ENCODE measurements around the gene CITED2.

CITED2 gene

DNA sequence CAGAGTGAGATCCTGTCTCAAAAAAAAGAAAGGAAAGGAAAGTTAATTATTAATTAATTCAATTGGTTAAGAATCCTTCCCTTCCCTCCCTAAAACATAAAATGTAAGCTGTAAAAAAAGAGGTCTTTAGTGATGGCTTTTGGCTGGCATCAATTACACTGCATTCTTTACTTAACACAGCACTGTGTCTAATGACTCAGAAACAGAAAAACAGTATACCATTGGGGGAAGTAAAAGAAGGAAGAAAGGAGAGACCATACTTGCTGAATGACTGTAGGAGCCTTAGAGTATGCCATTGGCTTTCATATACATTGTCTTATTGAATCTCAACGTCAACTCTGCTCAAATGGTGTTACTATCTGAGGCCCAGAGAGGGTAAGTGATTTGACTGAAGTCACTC lies 18.3 kb upstream of the CITED2 start:
- no peak overlapping the region for H2BK120ac ChIP-seq (ENCODE audit: insufficient read depth, low read length, poor library complexity)
- no peak overlapping the region for H3K23ac ChIP-seq (ENCODE audit: low read length)
- H3K4me3 ChIP-seq (ENCODE audit: low read depth, low read length), result no peak overlapping the region
- no peaks in the 10 kb centered on the region for H3K36me3 ChIP-seq (ENCODE audit: control insufficient read depth in 1 of 2, insufficient read depth in 2 of 2, low read length in 2 of 2)
- no peaks in the 10 kb centered on the region for H3K79me2 ChIP-seq (ENCODE audit: control insufficient read depth, insufficient read depth, low read length, poor library complexity)
- no peak overlapping the region for H3K27ac ChIP-seq (ENCODE audit: low read depth, low read length)
- peak in 1 of 2 donors; percentile 35 for DNase-seq
- no peak overlapping the region for H4K91ac ChIP-seq (ENCODE audit: low read depth, low read length)
- no peak overlapping the region for H3K14ac ChIP-seq (ENCODE audit: low read length)
- peaks cover 4% of the 10 kb centered on the region for H3K79me1 ChIP-seq (ENCODE audit: low read length)
- H4K8ac ChIP-seq (ENCODE audit: low read depth, low read length), result no peak overlapping the region
- no peak overlapping the region for H4K12ac ChIP-seq (ENCODE audit: low read depth, low read length)
- H2AK5ac ChIP-seq (ENCODE audit: low read length), result no peak overlapping the region
- no peak overlapping the region for H3K4me2 ChIP-seq (ENCODE audit: low read length)
- H3K9ac ChIP-seq (ENCODE audit: low read length), result no peak overlapping the region
- no peaks in the 10 kb centered on the region for H3K9me3 ChIP-seq (ENCODE audit: insufficient read depth, low read depth, low read length)
- no peaks in the 10 kb centered on the region for H3K27me3 ChIP-seq (ENCODE audit: insufficient read depth, low read length)
- no CpG with 5 or more reads among the region's 1 CpG for WGBS (ENCODE audit: extremely low coverage, insufficient coverage, insufficient read length)
- no peak overlapping the region for H3K4ac ChIP-seq (ENCODE audit: low read depth, low read length)
- H2AFZ ChIP-seq (ENCODE audit: insufficient read depth, low read length, poor library complexity), result no peak overlapping the region
- H3K18ac ChIP-seq (ENCODE audit: low read length), result no peak overlapping the region
- H3K4me1 ChIP-seq (ENCODE audit: control insufficient read depth in 1 of 2, insufficient read depth in 2 of 2, low read length in 2 of 2), result no peaks in the 10 kb centered on the region
- H2BK5ac ChIP-seq (ENCODE audit: low read depth, low read length, poor library complexity), result no peak overlapping the region
- H2BK12ac ChIP-seq (ENCODE audit: low read length), result no peak overlapping the region

DNA sequence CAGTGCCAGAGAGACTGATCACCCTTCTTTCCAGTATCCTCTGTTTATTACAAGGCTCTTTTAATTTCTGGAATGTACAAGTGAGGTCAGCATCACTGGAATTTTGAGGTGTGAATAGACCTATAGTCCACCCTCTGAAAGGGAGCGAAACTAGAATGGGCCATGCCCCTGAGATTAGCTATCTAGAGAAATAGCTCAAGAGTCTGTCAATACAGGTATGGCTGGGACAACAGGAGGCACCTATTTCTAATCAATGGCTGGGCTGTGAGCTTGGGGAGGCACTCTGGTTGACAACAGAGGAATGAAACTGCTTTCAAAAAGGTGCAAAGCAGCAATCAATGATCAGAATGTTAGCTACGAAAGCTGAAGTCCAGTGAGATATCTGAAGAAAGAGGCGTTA lies 17.3 kb upstream of the CITED2 start:
- Histone ChIP-seq H3K4me3 (ENCODE audit: low read depth, low read length) (no peak overlapping the region), H3K4me2 (ENCODE audit: low read length) (no peak overlapping the region), H3K79me2 (ENCODE audit: control insufficient read depth, insufficient read depth, low read length, poor library complexity) (no peaks in the 10 kb centered on the region), H2BK120ac (ENCODE audit: insufficient read depth, low read length, poor library complexity) (peak overlapping the region; percentile 63), H3K27ac (ENCODE audit: low read depth, low read length) (no peak overlapping the region), H3K9ac (ENCODE audit: low read length) (no peak overlapping the region), H4K12ac (ENCODE audit: low read depth, low read length) (no peak overlapping the region), H3K36me3 (ENCODE audit: control insufficient read depth in 1 of 2, insufficient read depth in 2 of 2, low read length in 2 of 2) (no peaks in the 10 kb centered on the region), H2BK12ac (ENCODE audit: low read length) (no peak overlapping the region), H3K4me1 (ENCODE audit: control insufficient read depth in 1 of 2, insufficient read depth in 2 of 2, low read length in 2 of 2) (no peaks in the 10 kb centered on the region), H4K8ac (ENCODE audit: low read depth, low read length) (no peak overlapping the region), H2BK5ac (ENCODE audit: low read depth, low read length, poor library complexity) (no peak overlapping the region), H3K18ac (ENCODE audit: low read length) (no peak overlapping the region), H3K23ac (ENCODE audit: low read length) (no peak overlapping the region), H2AFZ (ENCODE audit: insufficient read depth, low read length, poor library complexity) (no peak overlapping the region), H3K14ac (ENCODE audit: low read length) (no peak overlapping the region), H3K4ac (ENCODE audit: low read depth, low read length) (no peak overlapping the region), H2AK5ac (ENCODE audit: low read length) (no peak overlapping the region), H4K91ac (ENCODE audit: low read depth, low read length) (no peak overlapping the region), H3K79me1 (ENCODE audit: low read length) (peaks cover 4% of the 10 kb centered on the region), H3K27me3 (ENCODE audit: insufficient read depth, low read length) (no peaks in the 10 kb centered on the region), H3K9me3 (ENCODE audit: insufficient read depth, low read depth, low read length) (no peaks in the 10 kb centered on the region)
- no CpG with 5 or more reads among the region's 3 CpGs for WGBS (ENCODE audit: extremely low coverage, insufficient coverage, insufficient read length)
- DNase-seq, result no peak

DNA sequence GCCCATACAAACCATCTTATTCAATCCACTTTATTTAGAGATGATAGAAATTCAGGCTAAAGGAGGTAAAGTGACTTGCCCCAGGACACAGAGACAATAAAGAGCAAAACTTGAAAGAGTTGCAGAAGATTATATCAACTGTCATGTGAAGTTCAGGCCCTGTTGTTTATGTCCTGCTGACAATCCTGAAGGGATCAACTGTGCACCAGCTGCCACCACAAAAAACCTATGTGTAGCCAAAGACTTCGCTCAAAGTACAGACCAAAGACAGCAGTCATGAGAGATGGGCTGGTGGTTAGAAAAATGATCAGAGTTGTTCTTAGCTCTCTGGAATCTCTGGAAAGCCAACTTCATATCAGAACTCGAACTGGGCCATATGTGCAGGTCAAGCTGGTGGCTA lies 16.0 kb upstream of the CITED2 start:
- no peak overlapping the region for H4K8ac ChIP-seq (ENCODE audit: low read depth, low read length)
- WGBS (ENCODE audit: extremely low coverage, insufficient coverage, insufficient read length), result no CpG with 5 or more reads among the region's 2 CpGs
- H3K4me2 ChIP-seq (ENCODE audit: low read length), result no peak overlapping the region
- H3K79me1 ChIP-seq (ENCODE audit: low read length), result peaks cover 4% of the 10 kb centered on the region
- peaks cover 0 to 2% of the 10 kb centered on the region in 2 experiments for H3K4me1 ChIP-seq (ENCODE audit: control insufficient read depth in 1 of 2, insufficient read depth in 2 of 2, low read length in 2 of 2)
- H4K12ac ChIP-seq (ENCODE audit: low read depth, low read length), result no peak overlapping the region
- DNase-seq, result no peak
- no peak overlapping the region for H2AFZ ChIP-seq (ENCODE audit: insufficient read depth, low read length, poor library complexity)
- H3K79me2 ChIP-seq (ENCODE audit: control insufficient read depth, insufficient read depth, low read length, poor library complexity), result no peaks in the 10 kb centered on the region
- no peak overlapping the region for H2BK120ac ChIP-seq (ENCODE audit: insufficient read depth, low read length, poor library complexity)
- no peak overlapping the region for H4K91ac ChIP-seq (ENCODE audit: low read depth, low read length)
- H3K27me3 ChIP-seq (ENCODE audit: insufficient read depth, low read length), result no peaks in the 10 kb centered on the region
- H2AK5ac ChIP-seq (ENCODE audit: low read length), result no peak overlapping the region
- H3K9ac ChIP-seq (ENCODE audit: low read length), result no peak overlapping the region
- H3K4me3 ChIP-seq (ENCODE audit: low read depth, low read length), result no peak overlapping the region
- no peak overlapping the region for H2BK5ac ChIP-seq (ENCODE audit: low read depth, low read length, poor library complexity)
- no peak overlapping the region for H3K4ac ChIP-seq (ENCODE audit: low read depth, low read length)
- no peaks in the 10 kb centered on the region for H3K9me3 ChIP-seq (ENCODE audit: insufficient read depth, low read depth, low read length)
- no peaks in the 10 kb centered on the region for H3K36me3 ChIP-seq (ENCODE audit: control insufficient read depth in 1 of 2, insufficient read depth in 2 of 2, low read length in 2 of 2)
- H3K14ac ChIP-seq (ENCODE audit: low read length), result no peak overlapping the region
- H3K27ac ChIP-seq (ENCODE audit: low read depth, low read length), result no peak overlapping the region
- H3K18ac ChIP-seq (ENCODE audit: low read length), result no peak overlapping the region
- H2BK12ac ChIP-seq (ENCODE audit: low read length), result no peak overlapping the region
- H3K23ac ChIP-seq (ENCODE audit: low read length), result no peak overlapping the region

DNA sequence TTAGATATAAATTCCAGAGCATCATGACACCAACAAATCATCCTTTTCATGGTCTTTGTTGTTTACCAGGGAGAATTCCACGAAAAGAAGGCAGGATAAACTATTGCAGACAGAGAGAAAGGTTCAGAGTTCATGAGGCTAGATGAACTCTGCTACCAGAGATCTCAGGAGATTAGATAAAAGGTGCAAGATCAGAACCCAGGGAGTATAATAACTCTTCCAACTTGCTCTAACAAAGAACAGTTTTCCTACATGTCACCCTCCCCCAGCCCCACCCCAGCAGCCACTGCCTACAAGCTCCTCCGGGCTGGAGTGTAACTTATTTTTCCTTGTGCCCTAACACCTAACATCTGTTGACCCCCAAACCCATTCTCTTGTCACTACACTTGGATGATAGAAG lies 13.9 kb upstream of the CITED2 start:
- Histone ChIP-seq H4K8ac (ENCODE audit: low read depth, low read length) (no peak overlapping the region), H3K4me3 (ENCODE audit: low read depth, low read length) (no peak overlapping the region), H3K4me2 (ENCODE audit: low read length) (no peak overlapping the region), H2BK12ac (ENCODE audit: low read length) (no peak overlapping the region), H3K9me3 (ENCODE audit: insufficient read depth, low read depth, low read length) (no peaks in the 10 kb centered on the region), H2AFZ (ENCODE audit: insufficient read depth, low read length, poor library complexity) (no peak overlapping the region), H3K27ac (ENCODE audit: low read depth, low read length) (no peak overlapping the region), H3K36me3 (ENCODE audit: control insufficient read depth in 1 of 2, insufficient read depth in 2 of 2, low read length in 2 of 2) (no peaks in the 10 kb centered on the region), H3K4me1 (ENCODE audit: control insufficient read depth in 1 of 2, insufficient read depth in 2 of 2, low read length in 2 of 2) (peaks cover 0 to 2% of the 10 kb centered on the region in 2 experiments), H3K79me2 (ENCODE audit: control insufficient read depth, insufficient read depth, low read length, poor library complexity) (no peaks in the 10 kb centered on the region), H3K23ac (ENCODE audit: low read length) (no peak overlapping the region), H3K79me1 (ENCODE audit: low read length) (peaks cover 2% of the 10 kb centered on the region), H4K12ac (ENCODE audit: low read depth, low read length) (no peak overlapping the region), H3K14ac (ENCODE audit: low read length) (no peak overlapping the region), H3K27me3 (ENCODE audit: insufficient read depth, low read length) (no peaks in the 10 kb centered on the region), H4K91ac (ENCODE audit: low read depth, low read length) (peak overlapping the region; percentile 14), H3K9ac (ENCODE audit: low read length) (no peak overlapping the region), H3K4ac (ENCODE audit: low read depth, low read length) (no peak overlapping the region), H2BK5ac (ENCODE audit: low read depth, low read length, poor library complexity) (no peak overlapping the region), H2BK120ac (ENCODE audit: insufficient read depth, low read length, poor library complexity) (no peak overlapping the region), H2AK5ac (ENCODE audit: low read length) (no peak overlapping the region), H3K18ac (ENCODE audit: low read length) (no peak overlapping the region)
- WGBS (ENCODE audit: extremely low coverage, insufficient coverage, insufficient read length), result no CpG with 5 or more reads among the region's 2 CpGs
- no peak for DNase-seq
